ENCODE measurements around the gene ACP5.
"Not testable (repeated sequence)": the region's sequence is repeated elsewhere in the genome, so short reads cannot be mapped to it uniquely, and the experiment has no call there.

ACP5 gene

DNA sequence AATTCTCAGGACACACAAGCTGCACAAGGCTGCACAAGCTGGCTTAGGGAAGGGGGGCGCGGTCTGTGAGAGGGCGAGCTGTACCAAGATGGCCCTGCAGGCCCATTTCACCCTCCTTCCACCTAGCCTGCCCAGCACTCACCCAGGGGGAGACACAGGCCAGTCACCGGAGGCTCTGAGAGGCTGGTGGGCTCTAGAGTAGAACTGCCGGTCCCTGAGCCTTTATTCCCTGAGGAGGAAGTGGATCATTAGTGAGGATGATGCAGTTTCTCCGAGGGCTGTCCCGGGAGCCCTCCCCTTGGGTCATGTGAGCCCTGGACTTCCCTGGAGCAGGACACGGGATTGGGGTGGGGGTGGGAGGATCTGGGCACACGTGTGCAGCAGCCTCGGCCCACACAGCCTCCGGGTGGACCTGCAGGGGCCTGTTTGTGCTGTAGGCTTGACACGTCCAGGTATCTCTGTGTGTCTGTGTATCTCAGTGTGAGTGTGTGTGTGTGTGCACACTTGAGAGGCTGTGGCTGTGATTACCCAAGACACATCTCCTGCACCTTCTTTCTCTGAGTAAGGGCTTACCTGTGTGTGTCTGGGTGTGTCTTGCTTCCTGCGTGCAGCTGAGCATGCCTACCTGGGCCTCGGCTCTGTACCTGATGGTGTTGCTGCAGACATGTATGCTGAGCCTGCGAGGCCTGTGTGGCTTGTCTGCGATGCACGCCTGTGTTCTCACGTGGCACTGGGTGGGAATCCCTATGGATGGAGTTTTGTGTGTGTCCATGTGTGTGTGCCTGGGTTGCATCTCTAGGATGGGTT, at the start of gene ACP5:
ACP5 (minus strand) TSS at position 195 of the 807 bp plus-strand sequence. CDS start 328 bp downstream, outside the sequence.
- H3K27ac ChIP-seq, result peak within 1 kb of the TSS in 1 of 2 donors; percentile 31
- TF ChIP-seq, protein P1, sequence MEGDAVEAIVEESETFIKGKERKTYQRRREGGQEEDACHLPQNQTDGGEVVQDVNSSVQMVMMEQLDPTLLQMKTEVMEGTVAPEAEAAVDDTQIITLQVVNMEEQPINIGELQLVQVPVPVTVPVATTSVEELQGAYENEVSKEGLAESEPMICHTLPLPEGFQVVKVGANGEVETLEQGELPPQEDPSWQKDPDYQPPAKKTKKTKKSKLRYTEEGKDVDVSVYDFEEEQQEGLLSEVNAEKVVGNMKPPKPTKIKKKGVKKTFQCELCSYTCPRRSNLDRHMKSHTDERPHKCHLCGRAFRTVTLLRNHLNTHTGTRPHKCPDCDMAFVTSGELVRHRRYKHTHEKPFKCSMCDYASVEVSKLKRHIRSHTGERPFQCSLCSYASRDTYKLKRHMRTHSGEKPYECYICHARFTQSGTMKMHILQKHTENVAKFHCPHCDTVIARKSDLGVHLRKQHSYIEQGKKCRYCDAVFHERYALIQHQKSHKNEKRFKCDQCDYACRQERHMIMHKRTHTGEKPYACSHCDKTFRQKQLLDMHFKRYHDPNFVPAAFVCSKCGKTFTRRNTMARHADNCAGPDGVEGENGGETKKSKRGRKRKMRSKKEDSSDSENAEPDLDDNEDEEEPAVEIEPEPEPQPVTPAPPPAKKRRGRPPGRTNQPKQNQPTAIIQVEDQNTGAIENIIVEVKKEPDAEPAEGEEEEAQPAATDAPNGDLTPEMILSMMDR (IDR thresholded peaks at IDR 0.05), result no peak
- H3K4me3 ChIP-seq, result peak within 1 kb of the TSS; percentile 64
- no peak for DNase-seq (ENCODE audit: low spot score)

DNA sequence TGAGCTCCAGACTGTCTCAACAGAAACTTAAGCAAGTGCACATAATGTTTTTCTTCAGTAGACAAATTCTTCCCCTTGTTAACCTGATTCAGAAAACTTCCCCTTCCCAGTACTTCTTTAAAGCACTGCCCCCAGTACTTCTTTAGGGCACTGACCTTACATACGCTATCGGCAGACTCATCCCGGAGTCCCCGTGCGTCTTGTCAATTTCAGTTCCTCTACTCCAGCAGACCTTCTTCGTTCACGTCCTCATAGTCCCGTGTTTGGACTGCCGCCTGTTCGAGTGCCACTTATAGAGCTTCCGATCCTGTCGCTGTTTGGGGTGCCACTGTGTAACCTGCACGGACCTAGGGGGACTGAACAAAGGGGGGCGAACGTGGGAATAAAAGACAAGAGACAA, 48.8 kb upstream of the ACP5 start:
- TF ChIP-seq, protein P1 (IDR thresholded peaks at IDR 0.05), result no peak
- DNase-seq (ENCODE audit: low spot score), result no peak
- Histone ChIP-seq H3K4me3 (no peak overlapping the region), H3K27ac (no peak overlapping the region)

DNA sequence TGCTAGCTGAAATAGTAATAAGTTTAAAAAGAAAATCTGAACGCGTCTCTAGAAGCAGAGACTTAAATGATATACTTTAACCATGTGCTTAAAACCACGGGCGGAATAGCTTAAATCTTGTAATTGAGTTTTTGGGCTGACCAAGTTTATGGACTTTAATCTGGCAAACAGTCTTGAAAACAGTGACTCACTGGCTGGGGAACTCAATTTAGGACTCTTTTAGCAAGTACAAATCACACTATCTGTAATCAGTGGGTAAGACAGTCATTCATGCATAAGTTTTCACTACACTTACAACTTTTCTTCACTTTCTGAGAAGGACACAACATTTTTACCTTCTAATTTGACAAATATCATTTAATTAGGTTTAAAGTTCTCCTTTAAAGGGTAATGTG, 46.6 kb upstream of the ACP5 start:
- TF ChIP-seq, protein P1 (IDR thresholded peaks at IDR 0.05), result no peak
- peak overlapping the region; percentile 53 for H3K4me3 ChIP-seq
- peak overlapping the region in 1 of 2 donors; percentile 30 for H3K27ac ChIP-seq
- DNase-seq (ENCODE audit: low spot score), result no peak

DNA sequence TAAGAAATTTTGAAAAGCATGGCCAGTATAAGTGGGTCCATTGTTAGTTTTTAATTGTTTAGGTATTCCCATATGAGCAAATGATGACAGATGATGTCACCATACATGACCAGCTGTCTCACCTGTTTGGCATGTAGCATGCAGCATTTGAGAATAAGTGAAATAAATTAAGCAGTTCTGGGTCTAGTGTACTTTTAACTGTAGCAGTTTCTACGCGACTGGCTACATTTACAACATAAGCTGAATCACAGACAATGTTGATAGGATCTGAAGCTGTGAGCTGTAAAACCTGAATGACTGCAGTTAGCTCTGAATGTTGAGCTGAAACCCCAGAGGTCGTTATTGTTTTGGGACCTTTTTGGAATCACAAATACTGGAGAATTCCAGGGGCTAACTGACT, 45.0 kb upstream of the ACP5 start:
- H3K27ac ChIP-seq; DNase-seq (ENCODE audit: low spot score); H3K4me3 ChIP-seq: not testable (repeated sequence)

DNA sequence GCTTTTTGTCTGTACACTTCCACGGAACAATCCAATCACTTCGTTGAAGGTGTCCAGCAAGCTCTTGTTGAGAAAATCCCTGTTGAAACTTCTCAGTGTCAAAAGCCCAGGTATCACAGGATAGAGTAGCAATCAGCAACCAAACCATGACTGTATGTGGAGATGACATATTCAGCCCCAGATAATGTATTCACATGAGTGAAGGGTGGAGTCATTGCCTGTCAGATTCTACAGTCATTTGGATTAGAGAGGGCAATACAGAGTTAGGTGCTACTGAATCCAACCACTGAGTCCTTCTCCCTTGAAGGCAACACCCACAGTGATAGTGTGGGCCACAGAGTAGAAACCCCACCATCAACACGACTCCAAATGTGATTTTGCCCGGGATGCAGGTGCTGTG, 43.1 kb upstream of the ACP5 start:
- Histone ChIP-seq H3K27ac (no peak overlapping the region), H3K4me3 (no peak overlapping the region)
- DNase-seq (ENCODE audit: low spot score), result no peak
- TF ChIP-seq, protein P1 (IDR thresholded peaks at IDR 0.05), result no peak

DNA sequence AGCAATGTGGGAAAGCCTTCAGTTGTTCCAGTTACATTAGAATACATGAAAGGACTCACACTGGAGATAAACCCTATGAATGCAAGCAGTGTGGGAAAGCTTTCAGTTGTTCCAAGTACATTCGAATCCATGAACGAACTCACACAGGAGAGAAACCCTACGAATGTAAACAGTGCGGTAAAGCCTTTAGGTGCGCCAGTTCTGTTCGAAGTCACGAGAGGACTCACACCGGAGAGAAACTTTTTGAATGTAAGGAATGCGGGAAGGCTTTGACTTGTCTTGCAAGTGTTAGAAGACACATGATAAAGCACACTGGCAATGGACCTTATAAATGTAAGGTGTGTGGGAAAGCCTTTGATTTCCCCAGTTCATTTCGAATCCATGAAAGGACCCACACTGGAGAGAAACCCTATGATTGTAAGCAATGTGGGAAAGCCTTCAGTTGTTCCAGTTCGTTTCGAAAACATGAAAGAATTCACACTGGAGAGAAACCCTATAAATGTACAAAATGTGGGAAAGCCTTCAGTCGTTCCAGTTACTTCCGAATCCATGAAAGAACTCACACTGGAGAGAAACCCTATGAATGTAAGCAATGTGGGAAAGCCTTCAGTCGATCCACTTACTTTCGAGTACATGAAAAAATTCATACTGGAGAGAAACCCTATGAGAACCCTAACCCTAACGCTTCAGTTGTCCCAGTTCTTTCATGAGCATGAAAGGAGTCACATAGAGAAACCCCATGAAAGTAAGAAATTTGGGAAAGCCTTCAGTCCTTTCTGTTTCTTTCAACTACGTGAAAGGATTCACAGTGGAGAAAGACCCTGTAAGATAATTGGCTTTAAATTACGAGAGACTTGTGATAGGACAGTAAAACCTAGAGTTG, 40.0 kb upstream of the ACP5 start:
- Histone ChIP-seq H3K4me3 (no peak overlapping the region), H3K27ac (no peak overlapping the region)
- no peak for DNase-seq (ENCODE audit: low spot score)
- TF ChIP-seq, protein P1 (IDR thresholded peaks at IDR 0.05), result no peak

DNA sequence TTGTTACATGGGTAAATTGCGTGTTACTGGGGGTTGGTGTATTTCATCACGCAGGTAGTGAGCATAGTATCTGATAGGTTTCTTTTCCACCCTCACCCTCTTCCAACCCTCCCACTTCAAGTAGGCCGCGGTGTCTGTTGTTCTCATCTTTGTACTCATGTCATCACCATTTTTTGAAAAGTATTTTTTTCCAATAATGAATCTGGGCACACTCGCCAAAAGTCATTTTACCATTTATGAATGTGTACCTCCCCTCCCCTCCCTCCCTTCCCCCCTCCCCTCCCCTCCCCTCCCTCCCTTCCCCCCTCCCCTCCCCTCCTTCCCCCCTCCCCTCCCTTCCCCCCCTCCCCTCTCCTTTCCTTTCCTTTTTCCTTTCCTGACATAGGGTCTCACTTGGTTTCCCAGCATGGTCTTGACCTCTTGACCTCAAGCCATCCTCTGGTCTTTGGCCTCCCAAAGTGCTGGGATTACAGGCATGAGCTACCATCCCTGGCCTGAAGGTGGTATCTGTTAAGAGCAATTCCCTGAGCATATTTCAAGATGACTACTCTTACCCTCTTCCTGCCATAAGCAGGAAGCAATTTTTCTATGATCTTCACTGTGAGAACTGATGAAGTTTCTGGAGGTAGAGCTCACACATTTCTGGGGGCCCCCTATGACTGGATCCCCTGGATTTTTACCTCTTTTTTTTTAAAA, 35.5 kb upstream of the ACP5 start:
- TF ChIP-seq, protein P1 (IDR thresholded peaks at IDR 0.05), result no peak
- Histone ChIP-seq H3K27ac (no peak overlapping the region), H3K4me3 (no peak overlapping the region)
- DNase-seq (ENCODE audit: low spot score), result no peak
